OCI-LY7 (cell line): ENCODE measurements around the gene COL28A1.

Experiments
- CTCF ChIP-seq: fragments of 200-600 bp; sonication (generic); conservative IDR thresholded peaks from 2 replicates; pipeline ENCODE4 v1.5.1; 2014; ENCODE audit warnings: mild to moderate bottlenecking, antibody characterized with exemption, low read length, moderate library complexity, mixed read lengths
- EZH2phosphoT487 ChIP-seq: fragments of 200-600 bp; sonication (generic); IDR thresholded peaks from 2 replicates; pipeline ENCODE4 v1.6.1; 2018; ENCODE audit warnings: low read depth, borderline replicate concordance, mild to moderate bottlenecking, mixed run types, antibody characterized with exemption, low read length, moderate library complexity, mixed read lengths

DNA sequence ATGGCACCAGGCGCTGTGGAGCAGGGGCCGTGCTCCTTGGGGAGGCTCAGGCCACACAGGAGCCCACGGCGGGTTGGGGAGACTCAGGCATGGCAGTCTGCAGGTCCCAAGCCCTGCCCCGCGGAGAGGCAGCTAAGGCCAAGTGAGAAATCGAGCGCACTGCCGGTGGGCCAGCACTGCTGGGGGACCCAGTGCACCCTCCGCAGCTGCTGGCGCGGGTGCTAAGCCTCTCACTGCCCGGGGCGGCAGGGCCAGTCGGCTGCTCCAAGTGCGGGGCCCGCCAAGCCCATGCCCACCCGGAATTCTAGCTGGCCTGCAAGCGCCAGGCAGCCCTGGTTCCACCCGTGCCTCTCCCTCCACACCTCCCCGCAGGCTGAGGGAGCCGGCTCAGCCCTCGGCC is 57.1 kb downstream of the COL28A1 start:
- TF ChIP-seq CTCF, result no peak
- no peak for TF ChIP-seq EZH2phosphoT487
